ENCODE measurements around the gene FGF21.

FGF21 gene

DNA sequence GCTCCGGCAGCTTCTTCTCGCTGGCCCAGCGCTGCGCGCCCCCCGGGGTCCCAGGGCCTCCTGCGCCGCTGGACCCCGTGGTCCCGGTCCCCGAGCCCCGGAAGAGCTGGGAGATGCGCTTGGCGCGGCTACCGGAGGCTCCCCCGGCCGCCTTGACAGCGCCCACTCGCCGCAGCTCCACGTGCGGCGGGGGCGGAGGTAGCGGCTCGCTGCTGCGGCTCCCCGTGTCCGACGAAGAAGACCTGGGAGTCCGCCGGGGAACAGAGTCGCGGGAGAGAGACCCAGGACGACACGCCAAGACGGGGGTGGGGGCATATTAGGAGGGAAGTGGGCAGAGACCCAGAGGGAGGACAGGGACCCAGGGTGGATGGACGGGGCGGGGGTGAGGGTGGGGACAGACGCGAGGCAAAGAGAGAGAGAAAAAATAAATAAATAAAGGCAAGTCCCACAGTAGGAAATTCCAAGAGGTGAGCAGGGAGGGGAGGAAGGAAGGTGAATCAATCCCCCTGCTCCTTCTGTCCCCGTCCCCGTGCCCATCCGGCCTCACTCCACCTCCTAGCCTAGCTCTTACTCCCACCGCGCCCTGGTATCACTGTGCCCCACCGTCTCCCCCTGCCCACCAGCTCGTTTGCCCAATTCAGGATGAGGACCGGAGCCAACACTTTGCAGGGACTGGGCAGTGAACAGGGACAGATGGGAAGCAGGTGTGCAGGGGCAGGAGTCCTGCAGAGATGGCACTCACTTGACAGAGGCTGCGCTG, 15.7 kb upstream of the FGF21 start:
- H3K36me3 ChIP-seq (ENCODE audit: low read length) = no peaks in the 10 kb centered on the region
- H3K4me3 ChIP-seq (ENCODE audit: insufficient read depth, low read length, poor library complexity, severe bottlenecking) = no peak overlapping the region
- H4K20me1 ChIP-seq (ENCODE audit: low read depth, low read length) = no peaks in the 10 kb centered on the region
- no peak overlapping the region for H3K9ac ChIP-seq (ENCODE audit: low read length)
- no peaks in the 10 kb centered on the region for H3K9me3 ChIP-seq (ENCODE audit: insufficient read depth, low read length)
- no peak overlapping the region for H3K4me2 ChIP-seq (ENCODE audit: low read depth, low read length, poor library complexity, severe bottlenecking)
- H3F3A ChIP-seq (ENCODE audit: insufficient read depth) = no peaks in the 10 kb centered on the region
- no peak overlapping the region for H3K27ac ChIP-seq (ENCODE audit: low read depth, low read length)
- no peak overlapping the region for H2AFZ ChIP-seq (ENCODE audit: low read depth, low read length, severe bottlenecking)
- H3K79me2 ChIP-seq (ENCODE audit: insufficient read depth, low read length) = no peaks in the 10 kb centered on the region
- H3K27me3 ChIP-seq (ENCODE audit: low read length) = no peaks in the 10 kb centered on the region
- H3K9me2 ChIP-seq (replicated peaks; ENCODE audit: insufficient read depth, low read length) = no peaks in the 10 kb centered on the region
- no peak for TF ChIP-seq EZH2phosphoT487 (conservative IDR thresholded peaks at IDR 0.05; ENCODE audit: low read length)
- TF ChIP-seq, protein P1, sequence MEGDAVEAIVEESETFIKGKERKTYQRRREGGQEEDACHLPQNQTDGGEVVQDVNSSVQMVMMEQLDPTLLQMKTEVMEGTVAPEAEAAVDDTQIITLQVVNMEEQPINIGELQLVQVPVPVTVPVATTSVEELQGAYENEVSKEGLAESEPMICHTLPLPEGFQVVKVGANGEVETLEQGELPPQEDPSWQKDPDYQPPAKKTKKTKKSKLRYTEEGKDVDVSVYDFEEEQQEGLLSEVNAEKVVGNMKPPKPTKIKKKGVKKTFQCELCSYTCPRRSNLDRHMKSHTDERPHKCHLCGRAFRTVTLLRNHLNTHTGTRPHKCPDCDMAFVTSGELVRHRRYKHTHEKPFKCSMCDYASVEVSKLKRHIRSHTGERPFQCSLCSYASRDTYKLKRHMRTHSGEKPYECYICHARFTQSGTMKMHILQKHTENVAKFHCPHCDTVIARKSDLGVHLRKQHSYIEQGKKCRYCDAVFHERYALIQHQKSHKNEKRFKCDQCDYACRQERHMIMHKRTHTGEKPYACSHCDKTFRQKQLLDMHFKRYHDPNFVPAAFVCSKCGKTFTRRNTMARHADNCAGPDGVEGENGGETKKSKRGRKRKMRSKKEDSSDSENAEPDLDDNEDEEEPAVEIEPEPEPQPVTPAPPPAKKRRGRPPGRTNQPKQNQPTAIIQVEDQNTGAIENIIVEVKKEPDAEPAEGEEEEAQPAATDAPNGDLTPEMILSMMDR (IDR thresholded peaks at IDR 0.05; ENCODE audit: insufficient read depth, low read length, poor library complexity, severe bottlenecking) = no peak

DNA sequence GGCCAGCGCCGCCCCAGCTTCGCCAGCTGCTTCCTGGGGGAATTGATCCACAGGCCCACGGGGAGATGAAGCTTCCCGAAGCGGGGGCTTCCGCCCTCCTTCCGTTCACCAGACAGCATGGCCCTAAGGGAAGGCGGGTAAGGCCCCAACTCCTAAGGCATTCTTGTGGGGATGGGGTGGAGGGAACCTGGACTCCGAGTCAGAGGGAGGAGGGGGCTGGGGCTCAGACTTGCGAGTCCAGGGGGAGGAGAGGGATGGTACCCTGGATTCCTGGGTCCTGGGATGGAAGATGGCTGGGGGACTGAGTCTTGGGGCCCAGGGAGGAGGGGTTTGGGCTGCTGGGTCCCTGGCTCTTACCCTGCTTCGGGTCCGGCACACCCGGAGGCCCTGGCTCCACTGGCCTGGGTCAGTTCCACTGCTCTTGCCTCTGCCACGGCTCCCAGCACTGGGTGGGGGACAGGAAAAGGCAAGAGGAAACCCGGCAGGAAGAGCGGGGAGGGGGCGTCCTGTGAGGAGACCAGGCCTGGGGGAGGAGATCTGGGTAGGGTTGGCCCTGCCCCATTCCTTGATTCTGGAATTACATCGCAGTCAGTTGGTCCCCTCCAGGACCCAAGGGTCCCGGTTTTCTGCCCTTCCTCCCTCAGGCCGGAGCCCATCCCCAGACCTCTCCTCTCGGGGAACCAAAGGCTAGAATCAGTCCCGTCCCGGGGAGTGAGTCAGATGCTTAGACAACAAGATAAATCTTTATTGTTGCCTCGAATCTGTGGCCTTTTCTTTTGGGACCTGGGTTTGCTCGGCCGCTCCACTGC, 15.0 kb upstream of the FGF21 start, which contains the start of gene RASIP1:
RASIP1 (minus strand) TSS at position 447 of the 809 bp plus-strand sequence; CDS start at position 119, 328 bp downstream.
- Histone ChIP-seq H3K27ac (ENCODE audit: low read depth, low read length) (no peak within 1 kb of the TSS), H3K4me2 (ENCODE audit: low read depth, low read length, poor library complexity, severe bottlenecking) (no peak within 1 kb of the TSS), H3K9me2 (replicated peaks; ENCODE audit: insufficient read depth, low read length) (no peaks in the 10 kb centered on the region), H3K36me3 (ENCODE audit: low read length) (no peaks in the 10 kb centered on the region), H3F3A (ENCODE audit: insufficient read depth) (no peaks in the 10 kb centered on the region), H3K27me3 (ENCODE audit: low read length) (no peaks in the 10 kb centered on the region), H2AFZ (ENCODE audit: low read depth, low read length, severe bottlenecking) (no peak within 1 kb of the TSS), H4K20me1 (ENCODE audit: low read depth, low read length) (no peaks in the 10 kb centered on the region), H3K9ac (ENCODE audit: low read length) (no peak within 1 kb of the TSS), H3K9me3 (ENCODE audit: insufficient read depth, low read length) (no peaks in the 10 kb centered on the region), H3K4me3 (ENCODE audit: insufficient read depth, low read length, poor library complexity, severe bottlenecking) (no peak within 1 kb of the TSS), H3K79me2 (ENCODE audit: insufficient read depth, low read length) (no peaks in the 10 kb centered on the region)
- no peak for TF ChIP-seq EZH2phosphoT487 (conservative IDR thresholded peaks at IDR 0.05; ENCODE audit: low read length)
- TF ChIP-seq, protein P1 (IDR thresholded peaks at IDR 0.05; ENCODE audit: insufficient read depth, low read length, poor library complexity, severe bottlenecking) = no peak

DNA sequence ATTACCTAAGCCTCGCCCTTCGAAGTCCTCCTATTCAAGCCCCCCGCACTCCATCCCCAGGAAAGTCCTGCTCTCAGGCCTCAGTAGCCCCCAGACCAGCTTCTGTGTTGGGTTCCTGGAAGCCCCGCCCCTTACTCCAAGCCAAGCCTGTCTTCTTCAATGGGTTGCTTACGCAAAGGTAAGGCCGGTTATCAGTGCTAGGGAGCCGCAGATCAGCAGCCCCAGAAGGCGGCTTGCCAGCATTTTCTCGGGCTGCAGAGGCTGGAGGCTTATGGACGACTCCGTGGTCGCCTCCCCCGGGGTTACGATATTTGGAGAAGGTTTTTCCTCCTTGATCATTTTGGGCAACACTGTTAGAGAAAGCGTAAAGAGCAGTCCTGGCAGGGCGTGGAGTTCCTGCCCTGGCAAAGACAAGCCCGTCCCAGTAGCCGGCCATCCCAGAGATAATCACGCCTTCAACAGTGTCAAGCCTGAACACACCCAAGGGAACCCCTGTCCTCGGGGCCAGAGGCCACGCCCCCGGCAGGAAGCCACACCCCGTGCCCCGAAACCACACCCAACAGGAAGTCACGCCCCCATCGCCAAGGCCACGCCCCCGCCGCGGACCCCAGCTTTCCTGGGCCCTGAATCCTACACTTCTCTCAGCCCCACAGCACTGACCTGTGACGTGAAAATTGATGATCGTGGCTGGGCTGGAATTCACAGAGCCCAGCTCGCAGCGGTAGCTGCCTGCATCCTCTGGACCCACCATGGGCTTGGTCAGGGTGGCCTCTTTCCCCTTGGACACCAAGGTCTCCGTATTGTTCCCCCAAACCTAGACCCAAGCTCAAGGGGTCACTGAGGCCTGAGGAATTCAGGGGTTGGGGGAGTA, 14.0 kb upstream of the FGF21 start:
- H3K9me3 ChIP-seq (ENCODE audit: insufficient read depth, low read length) = no peaks in the 10 kb centered on the region
- H3K9ac ChIP-seq (ENCODE audit: low read length) = no peak overlapping the region
- no peaks in the 10 kb centered on the region for H3F3A ChIP-seq (ENCODE audit: insufficient read depth)
- no peak overlapping the region for H3K27ac ChIP-seq (ENCODE audit: low read depth, low read length)
- H3K4me2 ChIP-seq (ENCODE audit: low read depth, low read length, poor library complexity, severe bottlenecking) = no peak overlapping the region
- no peaks in the 10 kb centered on the region for H4K20me1 ChIP-seq (ENCODE audit: low read depth, low read length)
- H3K9me2 ChIP-seq (replicated peaks; ENCODE audit: insufficient read depth, low read length) = no peaks in the 10 kb centered on the region
- no peaks in the 10 kb centered on the region for H3K36me3 ChIP-seq (ENCODE audit: low read length)
- H3K4me3 ChIP-seq (ENCODE audit: insufficient read depth, low read length, poor library complexity, severe bottlenecking) = no peak overlapping the region
- no peaks in the 10 kb centered on the region for H3K27me3 ChIP-seq (ENCODE audit: low read length)
- no peak overlapping the region for H2AFZ ChIP-seq (ENCODE audit: low read depth, low read length, severe bottlenecking)
- H3K79me2 ChIP-seq (ENCODE audit: insufficient read depth, low read length) = no peaks in the 10 kb centered on the region
- TF ChIP-seq, protein P1 (IDR thresholded peaks at IDR 0.05; ENCODE audit: insufficient read depth, low read length, poor library complexity, severe bottlenecking) = no peak
